ENCODE results near the gene HSD17B12. TPM values are rescaled to one million over a fixed set of nuclear protein-coding genes. Genes with fewer than 3 reads are reported as not detected.

The HSD17B12 gene
- total and polyA plus RNA-seq, 2 experiments from 2014 or later: 128 to 168 TPM

DNA sequence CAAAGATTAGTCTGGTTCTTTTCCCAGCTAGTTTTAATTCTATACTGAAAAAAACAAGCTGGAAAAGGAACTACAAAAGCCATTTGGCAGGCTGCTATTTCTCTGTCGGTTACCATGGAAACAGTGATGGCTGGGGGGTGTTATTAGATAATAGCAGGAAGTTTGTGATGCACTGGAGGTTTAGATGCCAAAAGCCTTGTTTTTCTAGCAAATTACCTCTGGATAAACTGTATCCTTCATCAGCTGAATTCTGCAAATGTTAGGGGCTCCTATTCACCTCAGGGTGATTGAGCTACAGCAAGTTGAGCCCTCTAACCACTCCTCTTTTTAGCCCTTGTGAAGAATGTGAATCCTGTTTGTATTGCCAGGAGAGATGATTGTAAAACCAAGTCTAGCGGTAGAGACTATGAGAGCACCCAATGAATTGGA is 225.3 kb downstream of the HSD17B12 start:
- H4K20me1 ChIP-seq (replicated peaks; ENCODE audit: insufficient read depth): no peaks in the 10 kb centered on the region; the same call in 1 of the 2 replicates
- H3K27ac ChIP-seq (ENCODE audit: low read depth): no peak overlapping the region
- no peak overlapping the region for H3K4me2 ChIP-seq
- DNase-seq (ENCODE audit: low spot score) (no peak), ATAC-seq (no peak)
- TF ChIP-seq EZH2phosphoT487 (IDR thresholded peaks at IDR 0.05; ENCODE audit: unreplicated experiment) (no peak), STAT1 (IDR thresholded peaks at IDR 0.05; ENCODE audit: unreplicated experiment) (no peak), POLR2AphosphoS5 (IDR thresholded peaks at IDR 0.05; ENCODE audit: low read depth) (no peak), ZNF331 (CRISPR knock-in tag; IDR thresholded peaks at IDR 0.05; ENCODE audit: low read depth) (no peak), EZH2 (IDR thresholded peaks at IDR 0.05; ENCODE audit: low read depth, unreplicated experiment) (no peak), CREB1 (CRISPR knock-in tag; IDR thresholded peaks at IDR 0.05; ENCODE audit: low read depth) (no peak), ZNF114 (CRISPR knock-in tag; IDR thresholded peaks at IDR 0.05) (no peak), NANOG (IDR thresholded peaks at IDR 0.05; ENCODE audit: borderline replicate concordance) (no peak)
- TF ChIP-seq, protein P1, sequence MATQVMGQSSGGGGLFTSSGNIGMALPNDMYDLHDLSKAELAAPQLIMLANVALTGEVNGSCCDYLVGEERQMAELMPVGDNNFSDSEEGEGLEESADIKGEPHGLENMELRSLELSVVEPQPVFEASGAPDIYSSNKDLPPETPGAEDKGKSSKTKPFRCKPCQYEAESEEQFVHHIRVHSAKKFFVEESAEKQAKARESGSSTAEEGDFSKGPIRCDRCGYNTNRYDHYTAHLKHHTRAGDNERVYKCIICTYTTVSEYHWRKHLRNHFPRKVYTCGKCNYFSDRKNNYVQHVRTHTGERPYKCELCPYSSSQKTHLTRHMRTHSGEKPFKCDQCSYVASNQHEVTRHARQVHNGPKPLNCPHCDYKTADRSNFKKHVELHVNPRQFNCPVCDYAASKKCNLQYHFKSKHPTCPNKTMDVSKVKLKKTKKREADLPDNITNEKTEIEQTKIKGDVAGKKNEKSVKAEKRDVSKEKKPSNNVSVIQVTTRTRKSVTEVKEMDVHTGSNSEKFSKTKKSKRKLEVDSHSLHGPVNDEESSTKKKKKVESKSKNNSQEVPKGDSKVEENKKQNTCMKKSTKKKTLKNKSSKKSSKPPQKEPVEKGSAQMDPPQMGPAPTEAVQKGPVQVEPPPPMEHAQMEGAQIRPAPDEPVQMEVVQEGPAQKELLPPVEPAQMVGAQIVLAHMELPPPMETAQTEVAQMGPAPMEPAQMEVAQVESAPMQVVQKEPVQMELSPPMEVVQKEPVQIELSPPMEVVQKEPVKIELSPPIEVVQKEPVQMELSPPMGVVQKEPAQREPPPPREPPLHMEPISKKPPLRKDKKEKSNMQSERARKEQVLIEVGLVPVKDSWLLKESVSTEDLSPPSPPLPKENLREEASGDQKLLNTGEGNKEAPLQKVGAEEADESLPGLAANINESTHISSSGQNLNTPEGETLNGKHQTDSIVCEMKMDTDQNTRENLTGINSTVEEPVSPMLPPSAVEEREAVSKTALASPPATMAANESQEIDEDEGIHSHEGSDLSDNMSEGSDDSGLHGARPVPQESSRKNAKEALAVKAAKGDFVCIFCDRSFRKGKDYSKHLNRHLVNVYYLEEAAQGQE (IDR thresholded peaks at IDR 0.05; ENCODE audit: unreplicated experiment): no peak
- TF ChIP-seq, protein P2, sequence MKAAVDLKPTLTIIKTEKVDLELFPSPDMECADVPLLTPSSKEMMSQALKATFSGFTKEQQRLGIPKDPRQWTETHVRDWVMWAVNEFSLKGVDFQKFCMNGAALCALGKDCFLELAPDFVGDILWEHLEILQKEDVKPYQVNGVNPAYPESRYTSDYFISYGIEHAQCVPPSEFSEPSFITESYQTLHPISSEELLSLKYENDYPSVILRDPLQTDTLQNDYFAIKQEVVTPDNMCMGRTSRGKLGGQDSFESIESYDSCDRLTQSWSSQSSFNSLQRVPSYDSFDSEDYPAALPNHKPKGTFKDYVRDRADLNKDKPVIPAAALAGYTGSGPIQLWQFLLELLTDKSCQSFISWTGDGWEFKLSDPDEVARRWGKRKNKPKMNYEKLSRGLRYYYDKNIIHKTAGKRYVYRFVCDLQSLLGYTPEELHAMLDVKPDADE (IDR thresholded peaks at IDR 0.05): no peak
- TF ChIP-seq, protein P3, sequence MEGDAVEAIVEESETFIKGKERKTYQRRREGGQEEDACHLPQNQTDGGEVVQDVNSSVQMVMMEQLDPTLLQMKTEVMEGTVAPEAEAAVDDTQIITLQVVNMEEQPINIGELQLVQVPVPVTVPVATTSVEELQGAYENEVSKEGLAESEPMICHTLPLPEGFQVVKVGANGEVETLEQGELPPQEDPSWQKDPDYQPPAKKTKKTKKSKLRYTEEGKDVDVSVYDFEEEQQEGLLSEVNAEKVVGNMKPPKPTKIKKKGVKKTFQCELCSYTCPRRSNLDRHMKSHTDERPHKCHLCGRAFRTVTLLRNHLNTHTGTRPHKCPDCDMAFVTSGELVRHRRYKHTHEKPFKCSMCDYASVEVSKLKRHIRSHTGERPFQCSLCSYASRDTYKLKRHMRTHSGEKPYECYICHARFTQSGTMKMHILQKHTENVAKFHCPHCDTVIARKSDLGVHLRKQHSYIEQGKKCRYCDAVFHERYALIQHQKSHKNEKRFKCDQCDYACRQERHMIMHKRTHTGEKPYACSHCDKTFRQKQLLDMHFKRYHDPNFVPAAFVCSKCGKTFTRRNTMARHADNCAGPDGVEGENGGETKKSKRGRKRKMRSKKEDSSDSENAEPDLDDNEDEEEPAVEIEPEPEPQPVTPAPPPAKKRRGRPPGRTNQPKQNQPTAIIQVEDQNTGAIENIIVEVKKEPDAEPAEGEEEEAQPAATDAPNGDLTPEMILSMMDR (conservative IDR thresholded peaks at IDR 0.05; ENCODE audit: low read depth in 2 of 2): no peak
- no peaks in the 10 kb centered on the region for H3K9me3 Mint-ChIP-seq
- H3K9me2 ChIP-seq (ENCODE audit: insufficient read depth): no peaks in the 10 kb centered on the region
- no peak overlapping the region for H2AFZ ChIP-seq
- no peak overlapping the region for H3K27ac Mint-ChIP-seq
- H3K4me1 Mint-ChIP-seq: no peaks in the 10 kb centered on the region
- H3K4me3 ChIP-seq: no peak overlapping the region
- H3K36me3 Mint-ChIP-seq (ENCODE audit: low read depth): no peaks in the 10 kb centered on the region
- no peaks in the 10 kb centered on the region for H3K4me1 ChIP-seq (ENCODE audit: insufficient read depth)
- H3K79me2 ChIP-seq (replicated peaks; ENCODE audit: insufficient read depth): no peaks in the 10 kb centered on the region
- H3K27me3 Mint-ChIP-seq (ENCODE audit: insufficient read depth, low read depth, poor library complexity): no peaks in the 10 kb centered on the region
- H3K27me3 ChIP-seq (ENCODE audit: insufficient read depth): no peaks in the 10 kb centered on the region
- H3K4me3 Mint-ChIP-seq: no peak overlapping the region
- no peaks in the 10 kb centered on the region for H3K36me3 ChIP-seq (ENCODE audit: insufficient read depth)
- H3F3A ChIP-seq (replicated peaks; ENCODE audit: low read depth): no peaks in the 10 kb centered on the region

Small RNA genes within 50 kb of the gene (small RNA-seq; reads per million reads assigned to genes)
- gene PHBP2 (ENCODE audit: low replicate concordance): not detected
- gene RPL23AP63 (ENCODE audit: low replicate concordance): not detected

Other genes starting within 250 kb of the HSD17B12 start
- gene ALKBH3, start 200.1 kb downstream of the HSD17B12 start, total RNA-seq (2014; rRNA removed; shearing (Covaris generic)): 10.3 and 10.8 TPM in 2 replicates
- 7.9 and 10.7 TPM in 2 replicates for gene ALKBH3, start 200.1 kb downstream of the HSD17B12 start, polyA plus RNA-seq (2016; fragmentation: Nextera tagmentation; extraction: Ambion mirVana)

All from GM23338 (cell line).